HG02884 (cell line): Measurements from ENCODE around the gene IL22.
A peak's percentile ranks its signal among the peaks of the same experiment; 100 is the strongest.

ENCODE experiments used
- ATAC-seq: cut with Tn5 transposase; IDR thresholded peaks from one replicate; pipeline ENCODE4 v1.9.1; 2021; ENCODE audit warnings: mild to moderate bottlenecking, moderate library complexity; ENCODE audit not compliant: unreplicated experiment

The IL22 gene, protein sequence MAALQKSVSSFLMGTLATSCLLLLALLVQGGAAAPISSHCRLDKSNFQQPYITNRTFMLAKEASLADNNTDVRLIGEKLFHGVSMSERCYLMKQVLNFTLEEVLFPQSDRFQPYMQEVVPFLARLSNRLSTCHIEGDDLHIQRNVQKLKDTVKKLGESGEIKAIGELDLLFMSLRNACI

DNA sequence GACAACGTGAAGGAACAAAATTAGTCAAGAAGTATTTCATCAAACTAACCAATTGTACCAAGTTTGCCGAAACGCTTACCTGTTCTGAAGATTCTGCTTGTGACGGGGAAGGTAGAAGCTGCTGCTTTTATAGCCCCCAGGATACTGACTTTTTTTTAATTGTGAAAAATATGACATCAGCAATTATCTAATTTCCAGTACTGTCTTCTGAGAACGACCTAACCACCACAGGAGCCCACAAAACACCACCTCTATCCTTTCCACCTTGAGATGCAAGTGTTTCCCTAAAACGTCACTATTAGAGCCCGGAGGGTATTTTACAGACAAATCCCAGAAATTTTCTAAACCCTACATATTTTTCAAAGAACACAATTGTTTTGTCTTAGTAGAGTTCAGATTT lies at the start of gene IL22:
IL22 (minus strand) TSS at position 101 of the 400 bp plus-strand sequence. CDS start 156 bp downstream, outside the sequence.
- ATAC-seq: no peak

GRCh38 chr12:68297929-68298328 lies 44.5 kb upstream of the IL22 start:
- no peak for ATAC-seq

DNA sequence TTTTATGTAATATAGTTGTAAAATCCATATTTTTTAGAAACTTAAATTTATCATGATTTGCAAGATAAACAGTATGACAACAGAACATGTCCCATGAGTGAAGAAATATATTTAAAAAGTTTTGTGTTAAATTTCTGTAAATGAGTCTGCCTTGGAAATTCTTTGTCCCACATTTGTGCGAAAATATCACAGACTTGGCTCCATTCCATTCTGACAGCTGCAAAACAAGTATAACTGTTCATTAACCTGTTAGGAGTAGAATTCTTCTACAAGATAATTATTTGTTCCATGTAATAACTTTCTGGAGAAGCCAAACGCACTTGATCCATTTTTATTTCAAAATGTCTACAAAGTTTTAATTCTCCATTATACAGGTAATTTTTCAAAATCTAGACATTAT lies 40.8 kb upstream of the IL22 start:
- ATAC-seq: no peak

GRCh38 chr12:68293347-68293746 lies 39.9 kb upstream of the IL22 start:
- ATAC-seq: no peak

- ATAC-seq: no peak
Measured at GRCh38 chr12:68292151-68292943, 38.9 kb upstream of the IL22 start.

- no peak for ATAC-seq
Measured at GRCh38 chr12:68291396-68292036, 38.1 kb upstream of the IL22 start.

DNA sequence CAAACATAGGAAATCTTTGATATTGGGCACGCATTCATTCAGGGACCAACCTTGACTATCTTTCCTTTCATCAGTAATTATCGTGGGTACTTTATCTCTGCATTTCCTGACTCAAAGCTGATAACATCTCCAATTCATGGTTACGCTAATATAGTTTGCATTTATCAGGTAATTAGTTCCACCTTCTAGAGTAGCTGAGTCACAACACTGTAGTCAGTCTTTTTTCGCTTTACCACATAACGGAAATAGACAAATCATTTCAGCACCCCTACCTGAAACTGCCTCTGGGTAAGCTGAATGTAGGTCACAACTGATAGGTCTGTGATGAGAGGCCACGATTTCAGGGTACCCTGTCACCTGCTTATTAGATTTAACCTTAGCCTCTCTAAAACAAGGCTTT lies 36.7 kb upstream of the IL22 start:
- ATAC-seq: peak; percentile 99

DNA sequence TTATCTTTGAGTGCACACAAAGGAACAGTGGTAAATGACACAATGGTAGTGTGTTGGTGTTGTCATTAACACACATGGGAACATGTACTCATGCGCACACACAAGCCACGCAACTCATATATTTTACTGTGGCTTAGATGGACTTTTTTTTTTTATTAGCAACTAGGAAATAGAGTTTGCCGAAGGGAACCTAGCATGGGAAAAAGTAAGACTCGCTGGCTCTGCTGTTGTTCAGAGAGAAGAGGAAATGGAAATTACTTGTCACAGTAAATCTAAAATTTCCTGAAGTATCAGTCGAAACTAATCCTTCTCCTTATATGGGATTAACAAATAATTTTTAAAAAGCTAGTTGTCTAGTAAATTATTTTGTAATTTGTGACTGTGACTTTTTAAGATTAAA lies 33.7 kb upstream of the IL22 start:
- ATAC-seq: no peak

GRCh38 chr12:68286396-68286795 lies 33.0 kb upstream of the IL22 start:
- ATAC-seq: no peak

- no peak for ATAC-seq
Measured at GRCh38 chr12:68285541-68285940, 32.1 kb upstream of the IL22 start.

DNA sequence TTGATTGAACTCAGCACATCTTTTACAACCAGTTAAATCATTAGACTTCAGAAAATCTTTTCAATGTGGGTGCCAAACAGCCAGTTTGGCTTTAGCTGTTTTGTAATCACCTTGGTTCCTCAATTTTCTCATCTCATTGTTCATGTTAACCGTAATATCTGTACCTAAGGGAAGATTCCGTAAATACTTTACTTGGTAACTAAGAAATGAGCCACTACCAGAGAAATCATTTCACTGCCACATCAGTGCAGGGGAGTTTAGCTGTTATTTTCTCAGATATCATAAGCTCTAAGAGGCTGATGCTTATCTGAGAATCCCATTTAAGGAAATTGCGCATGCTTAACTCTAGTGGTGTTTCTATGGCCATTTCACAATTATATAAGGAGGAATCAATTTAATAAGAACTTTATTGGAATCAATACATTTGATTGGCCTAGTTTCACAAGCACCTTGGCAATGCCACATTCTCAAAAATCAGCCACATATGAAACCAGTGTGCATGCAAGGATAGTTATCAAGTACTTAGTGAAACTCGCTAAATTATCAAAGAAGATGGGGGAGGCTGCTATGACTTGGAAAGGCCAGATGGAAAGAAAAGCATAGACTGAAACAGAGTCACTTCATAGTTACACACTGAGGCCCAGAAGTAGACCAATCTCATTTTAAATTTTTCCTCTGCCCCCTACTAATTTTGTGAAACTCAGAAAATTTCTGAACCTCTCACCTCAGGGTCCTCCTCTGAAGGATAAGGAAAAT lies 28.1 kb upstream of the IL22 start:
- no peak for ATAC-seq

- no peak for ATAC-seq
Measured at GRCh38 chr12:68280240-68280639, 26.8 kb upstream of the IL22 start.

DNA sequence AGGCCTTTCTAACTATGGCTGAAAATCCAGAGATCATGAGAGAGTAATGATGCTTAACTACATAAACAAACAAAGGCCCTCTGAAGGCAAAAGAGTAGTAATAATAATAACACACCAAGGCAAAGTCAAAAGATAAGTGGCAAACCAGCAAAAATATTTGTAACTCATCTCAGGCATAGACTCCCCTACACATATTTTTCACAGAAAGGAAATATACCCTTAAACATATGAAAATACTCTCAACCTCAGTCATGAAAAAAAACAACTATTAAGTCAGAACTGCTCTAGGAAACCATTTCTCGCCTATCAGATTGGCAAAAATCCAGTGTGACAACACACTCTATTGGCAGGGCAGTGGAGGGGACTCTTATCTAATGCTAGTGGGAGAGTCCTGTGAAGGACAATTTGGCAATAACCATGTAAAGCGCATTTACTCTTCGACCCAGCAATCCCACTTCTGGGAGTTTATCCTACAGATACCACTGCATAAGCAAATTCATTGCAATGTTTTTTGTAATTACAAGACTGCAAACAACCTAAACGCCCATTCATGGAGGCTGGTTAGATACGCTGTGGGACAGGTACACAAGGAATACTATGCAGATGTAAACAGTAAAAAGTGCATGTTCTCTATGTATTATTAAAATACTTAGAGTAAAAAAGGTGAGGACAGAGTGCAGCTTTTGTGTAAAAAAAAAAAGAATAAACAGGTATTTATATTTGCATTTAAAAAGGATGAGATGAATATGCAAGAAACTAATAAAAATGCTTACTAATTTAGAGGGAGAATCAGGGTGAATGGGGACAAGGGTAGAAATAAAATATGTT lies 26.0 kb upstream of the IL22 start:
- ATAC-seq: no peak

GRCh38 chr12:68276402-68276930 lies 23.1 kb upstream of the IL22 start:
- no peak for ATAC-seq

DNA sequence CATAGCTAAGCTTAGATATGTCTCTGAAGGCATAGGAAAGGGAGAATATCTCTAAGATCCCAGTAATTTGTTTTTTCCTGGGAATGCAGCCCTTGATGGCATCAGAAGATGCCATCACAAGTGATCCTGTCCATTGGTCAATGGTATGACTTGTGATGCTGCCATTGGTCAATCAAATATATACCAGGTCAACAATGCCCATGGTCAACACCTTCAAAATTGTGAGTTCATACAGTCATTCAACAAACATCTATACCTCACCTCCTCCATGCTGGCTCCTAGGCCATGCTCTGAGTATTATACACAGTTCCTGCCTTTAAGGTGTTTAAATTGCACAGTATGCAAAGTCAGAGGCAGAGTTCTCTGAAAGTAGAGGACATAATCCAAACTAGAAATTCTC lies 19.3 kb upstream of the IL22 start:
- ATAC-seq: no peak

DNA sequence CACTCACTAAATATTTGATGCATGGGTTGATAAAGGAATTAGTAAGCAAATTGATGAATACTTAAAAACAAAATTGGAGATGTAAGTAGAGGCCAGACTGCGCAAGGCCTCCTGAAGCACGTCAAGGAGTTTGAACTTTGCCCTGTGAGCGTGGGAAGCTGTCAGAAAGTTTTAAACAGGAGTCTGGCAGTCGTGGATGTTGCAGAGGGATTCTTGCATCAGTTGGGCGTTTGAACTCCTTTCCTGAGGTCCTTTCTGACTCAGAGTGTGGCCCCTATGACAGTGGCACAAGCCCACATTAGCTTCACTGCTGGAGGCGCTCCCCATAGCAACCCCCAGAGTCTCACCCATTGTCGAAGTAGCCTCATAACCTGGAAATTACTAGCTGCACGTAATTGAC lies 17.9 kb upstream of the IL22 start:
- ATAC-seq: no peak

DNA sequence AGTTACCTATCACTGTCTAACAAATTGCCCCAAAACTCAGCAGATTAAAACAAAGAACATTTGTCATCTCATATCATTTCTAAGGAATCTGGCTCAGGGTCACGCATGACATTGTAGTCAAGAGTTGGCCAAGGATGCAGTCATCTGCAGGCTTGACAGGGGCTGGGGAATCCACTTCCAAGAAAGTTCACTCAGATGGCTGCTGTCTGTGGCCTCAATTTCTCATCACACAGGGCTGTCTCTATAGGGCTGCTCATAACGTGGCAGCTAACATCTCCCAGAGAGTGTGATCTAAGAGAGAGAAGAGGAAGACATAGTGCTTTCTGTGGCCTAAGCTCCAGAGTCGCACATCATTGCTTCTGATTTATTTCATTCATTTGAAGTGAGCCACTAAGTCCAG lies 17.0 kb upstream of the IL22 start:
- ATAC-seq: no peak

DNA sequence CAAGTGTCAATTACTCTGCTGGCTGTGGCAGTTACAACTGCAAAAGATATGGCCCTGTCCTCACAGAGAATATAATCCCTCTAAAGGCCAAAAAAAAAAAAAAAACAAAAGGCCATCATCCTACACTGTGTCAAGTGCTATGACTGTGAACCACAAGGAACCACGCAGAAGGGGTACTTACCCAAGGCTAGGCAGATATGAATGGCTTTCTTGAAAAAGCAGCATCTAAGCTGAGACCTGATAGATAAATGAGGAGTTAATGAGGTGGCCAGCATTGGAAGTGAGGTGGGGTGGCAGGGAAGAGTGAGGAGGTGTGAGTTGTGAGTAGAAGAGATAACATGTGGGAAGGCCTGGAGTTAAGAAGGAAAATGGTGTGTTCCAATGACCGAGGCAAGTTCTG lies 16.4 kb upstream of the IL22 start:
- ATAC-seq: no peak

DNA sequence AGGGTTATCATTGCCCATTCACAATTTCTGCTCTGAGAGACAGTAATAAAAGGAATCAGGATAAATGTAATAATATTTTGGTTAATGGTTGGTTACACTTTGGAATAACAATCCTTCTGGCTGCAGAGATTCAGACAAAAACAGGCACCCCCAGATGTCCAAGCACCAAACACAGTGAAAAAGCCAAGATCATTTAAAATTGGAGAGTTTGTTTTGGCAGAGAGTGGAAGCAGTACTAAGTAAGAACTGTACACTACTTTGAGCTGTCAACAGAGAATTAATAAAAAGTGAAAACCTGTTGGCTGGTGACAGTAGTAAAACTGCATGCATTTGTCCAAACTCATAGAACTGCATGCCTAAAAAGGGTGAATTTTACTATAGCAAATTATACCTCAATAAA lies 15.6 kb upstream of the IL22 start:
- no peak for ATAC-seq

DNA sequence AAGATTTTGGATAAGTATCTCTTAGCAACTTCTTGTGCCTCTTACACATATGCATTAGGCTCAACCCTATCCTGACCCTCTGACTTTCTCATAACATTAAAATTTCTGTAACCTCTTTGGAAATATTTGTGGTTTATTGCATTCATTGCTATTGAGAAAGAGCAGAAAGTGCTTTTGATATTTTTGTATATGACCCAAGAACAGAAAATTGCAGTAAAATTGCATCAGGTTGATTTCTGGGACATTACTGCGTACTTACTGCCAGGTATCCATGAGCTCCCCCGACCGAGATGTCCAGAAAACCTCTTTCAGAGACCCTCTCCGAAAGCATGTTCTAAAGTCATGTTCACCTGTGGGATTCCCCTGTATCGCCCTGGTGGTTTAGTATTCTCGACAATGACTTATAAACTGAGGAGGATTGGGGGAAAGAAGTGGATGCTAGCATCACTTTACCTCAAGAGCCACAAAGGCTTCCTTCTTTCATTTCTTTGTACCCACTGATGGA lies 14.5 kb upstream of the IL22 start:
- no peak for ATAC-seq
